ENCODE measurements around the gene SLC49A4.

Gene SLC49A4

GRCh38 chr3:122880624-122881023 lies 85.8 kb downstream of the SLC49A4 start:
- TF ChIP-seq CTCF (IDR thresholded peaks at IDR 0.05; ENCODE audit: extremely low read depth, missing control alignments) = no peak
- no peak for DNase-seq (ENCODE audit: low spot score)

- DNase-seq (ENCODE audit: low spot score) = no peak
- TF ChIP-seq CTCF (IDR thresholded peaks at IDR 0.05; ENCODE audit: extremely low read depth, missing control alignments) = no peak
Observed at GRCh38 chr3:122882361-122882947, 87.6 kb downstream of the SLC49A4 start.

GRCh38 chr3:122886251-122886650 lies 91.4 kb downstream of the SLC49A4 start:
- no peak for DNase-seq (ENCODE audit: low spot score)
- TF ChIP-seq CTCF (IDR thresholded peaks at IDR 0.05; ENCODE audit: extremely low read depth, missing control alignments) = no peak

- no peak for DNase-seq (ENCODE audit: low spot score)
- no peak for TF ChIP-seq CTCF (IDR thresholded peaks at IDR 0.05; ENCODE audit: extremely low read depth, missing control alignments)
Observed at GRCh38 chr3:122886946-122887345, 92.1 kb downstream of the SLC49A4 start.

GRCh38 chr3:122890077-122890719 lies 95.3 kb downstream of the SLC49A4 start:
- DNase-seq (ENCODE audit: low spot score) = peak; percentile 60
- no peak for TF ChIP-seq CTCF (IDR thresholded peaks at IDR 0.05; ENCODE audit: extremely low read depth, missing control alignments)

GRCh38 chr3:122890720-122891220 lies 95.9 kb downstream of the SLC49A4 start:
- DNase-seq (ENCODE audit: low spot score) = no peak
- TF ChIP-seq CTCF (IDR thresholded peaks at IDR 0.05; ENCODE audit: extremely low read depth, missing control alignments) = no peak

- TF ChIP-seq CTCF (IDR thresholded peaks at IDR 0.05; ENCODE audit: extremely low read depth, missing control alignments) = no peak
- DNase-seq (ENCODE audit: low spot score) = no peak
Observed at GRCh38 chr3:122892118-122892960, 97.5 kb downstream of the SLC49A4 start.

Measured in GM20000 (cell line).